HG03196 (cell line): ENCODE data around the gene LDHAL6B.

ENCODE experiments used
- ATAC-seq: cut with Tn5 transposase; IDR thresholded peaks from one replicate; pipeline ENCODE4 v1.9.1; 2021; ENCODE audit not compliant: unreplicated experiment

Gene LDHAL6B

DNA sequence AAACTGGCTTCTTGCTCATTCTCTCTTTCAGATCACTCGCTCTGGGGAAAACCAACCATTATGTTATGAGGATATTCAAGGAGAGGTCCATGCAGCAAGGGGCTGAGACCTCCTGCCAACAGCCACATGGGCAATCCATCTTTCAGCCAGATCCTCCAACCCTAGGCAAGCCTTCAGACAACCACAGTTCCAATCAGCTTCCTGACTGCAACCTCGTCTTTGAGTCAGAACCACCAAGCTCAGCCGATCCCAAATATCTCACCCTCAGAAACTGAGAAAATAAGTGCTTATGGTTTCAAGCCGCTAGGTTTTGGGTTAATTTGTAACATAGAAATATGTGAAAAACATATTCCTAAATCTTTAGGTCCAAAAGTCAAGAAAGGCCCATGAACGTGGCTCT is 10.3 kb downstream of the LDHAL6B start:
- no peak for ATAC-seq

DNA sequence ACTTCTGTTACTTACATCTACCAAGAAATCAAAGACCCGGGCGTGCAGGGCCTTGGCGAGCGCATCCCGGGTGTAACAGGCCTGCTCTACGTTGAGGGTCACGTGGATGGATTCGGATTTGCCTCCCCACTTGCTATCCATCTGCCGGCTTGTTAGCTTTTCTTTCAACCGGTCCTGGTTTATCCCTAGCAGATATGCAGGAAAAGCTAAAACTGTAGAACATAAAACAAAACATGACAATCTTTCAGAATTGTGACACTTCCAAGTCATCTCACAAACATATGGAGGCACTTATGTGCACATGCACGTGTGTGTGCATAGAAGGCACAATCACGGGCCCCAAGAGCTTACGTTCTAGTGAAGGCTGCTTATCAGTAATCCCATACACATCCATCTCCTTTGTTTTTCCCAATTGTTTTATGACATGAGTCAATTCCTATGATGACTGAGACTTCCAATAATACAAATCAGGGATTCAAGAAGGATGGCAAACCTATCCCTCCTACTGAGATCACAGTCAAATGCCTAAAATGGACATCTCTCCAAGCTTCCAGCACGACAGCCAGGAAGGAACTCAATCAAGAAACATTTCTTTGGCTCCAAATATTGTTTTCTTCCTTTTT is 11.3 kb downstream of the LDHAL6B start:
- ATAC-seq, result no peak

- no peak for ATAC-seq
These were observed 12.1 kb downstream of the LDHAL6B start for GRCh38 chr15:59218710-59219109.

- no peak for ATAC-seq
These were observed 15.2 kb downstream of the LDHAL6B start for GRCh38 chr15:59221511-59222505.

DNA sequence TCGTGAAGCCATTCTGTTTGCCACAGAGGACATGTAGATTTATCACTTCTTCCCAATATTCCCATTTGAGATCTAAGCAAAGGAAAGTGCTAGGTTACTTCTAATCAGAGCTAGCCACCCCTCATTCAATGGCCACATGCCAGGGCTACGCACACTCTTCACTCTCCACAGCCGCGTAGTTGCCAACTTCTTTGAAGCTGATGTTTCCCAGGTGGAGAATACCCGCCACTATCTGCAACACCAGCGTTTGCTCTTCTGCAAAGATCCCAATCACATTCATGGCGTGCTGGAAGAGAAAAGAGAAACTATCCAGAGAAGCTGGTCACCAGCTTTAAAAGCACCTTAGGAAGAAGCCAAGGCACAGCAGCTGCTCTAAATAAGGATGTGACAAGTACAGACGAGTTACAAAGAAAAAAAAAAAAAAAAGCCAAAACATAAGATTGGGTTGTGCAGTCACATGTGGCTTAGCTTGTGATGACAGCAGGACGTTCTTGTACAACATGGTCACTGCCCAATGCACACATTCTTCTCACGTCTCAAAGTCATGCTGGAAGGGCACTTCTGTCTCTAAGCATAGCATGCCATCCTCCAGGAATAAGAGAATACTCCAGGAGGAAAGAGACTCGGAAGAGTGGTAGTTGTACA is 16.4 kb downstream of the LDHAL6B start:
- no peak for ATAC-seq

- no peak for ATAC-seq
These were observed 17.1 kb downstream of the LDHAL6B start for GRCh38 chr15:59223736-59224135.

DNA sequence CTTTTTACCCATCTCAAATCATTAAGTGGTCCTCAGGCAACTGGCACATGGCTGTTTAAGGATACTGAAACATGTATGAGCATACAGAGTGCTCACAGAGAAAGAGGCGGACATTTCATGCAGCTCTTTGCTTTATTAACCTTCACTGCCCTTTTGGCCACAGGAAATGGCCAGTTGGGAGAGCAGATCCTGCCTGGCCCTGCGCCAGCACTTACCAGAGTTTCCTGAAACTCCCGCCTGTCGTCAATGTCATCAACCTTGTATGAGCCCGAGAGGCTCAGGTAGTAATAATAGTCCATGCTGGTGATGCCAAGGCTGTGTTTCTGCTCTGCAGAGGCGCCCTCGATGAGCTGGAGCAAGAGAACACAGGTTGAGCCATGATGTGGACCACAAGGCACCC is 17.8 kb downstream of the LDHAL6B start:
- no peak for ATAC-seq

- no peak for ATAC-seq
These were observed 20.4 kb downstream of the LDHAL6B start for GRCh38 chr15:59227021-59227420.

- ATAC-seq, result no peak
These were observed 22.4 kb downstream of the LDHAL6B start for GRCh38 chr15:59229015-59229414.

- ATAC-seq, result no peak
These were observed 22.8 kb downstream of the LDHAL6B start for GRCh38 chr15:59229453-59229852.

- no peak for ATAC-seq
These were observed 23.9 kb downstream of the LDHAL6B start for GRCh38 chr15:59230531-59231055.

- no peak for ATAC-seq
These were observed 25.8 kb downstream of the LDHAL6B start for GRCh38 chr15:59232476-59232875.

GRCh38 chr15:59236394-59236793 is 29.8 kb downstream of the LDHAL6B start:
- ATAC-seq, result no peak

DNA sequence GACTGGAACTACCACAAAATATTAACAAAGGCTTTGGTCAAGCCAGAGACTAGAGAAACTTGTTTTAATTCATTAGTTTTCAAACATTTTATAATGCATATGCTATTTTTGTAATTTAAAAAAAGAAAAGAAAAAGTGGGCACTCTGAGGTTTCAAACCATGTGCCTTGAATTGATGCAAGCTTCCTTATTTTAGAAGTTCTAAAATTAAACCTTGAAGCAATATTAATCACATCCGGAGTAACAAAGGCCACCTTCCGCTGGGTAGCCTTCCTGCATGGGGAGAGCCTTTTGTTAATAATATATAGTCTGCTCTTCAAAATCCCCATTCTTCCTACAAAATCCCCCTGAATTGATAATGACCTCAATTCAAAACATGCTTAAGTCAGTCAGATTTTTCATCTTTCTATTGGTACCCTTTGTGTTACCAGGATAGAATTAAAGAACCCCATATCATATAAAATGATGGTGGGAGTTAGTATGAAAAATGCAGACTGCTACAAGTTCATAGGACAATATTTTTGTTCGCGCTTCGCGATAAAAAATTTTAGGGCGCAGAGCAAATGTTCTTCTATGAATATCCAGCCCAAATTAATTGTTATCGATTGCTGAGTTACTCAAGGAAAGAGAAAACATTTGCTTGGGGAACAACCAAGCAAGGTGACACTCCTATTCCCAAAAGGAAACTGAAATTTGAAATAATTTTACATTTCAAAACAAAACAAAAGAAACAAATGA is 30.6 kb downstream of the LDHAL6B start:
- ATAC-seq, result peak; percentile 59

- peak; percentile 45 for ATAC-seq
These were observed 31.3 kb downstream of the LDHAL6B start for GRCh38 chr15:59237924-59238331.

DNA sequence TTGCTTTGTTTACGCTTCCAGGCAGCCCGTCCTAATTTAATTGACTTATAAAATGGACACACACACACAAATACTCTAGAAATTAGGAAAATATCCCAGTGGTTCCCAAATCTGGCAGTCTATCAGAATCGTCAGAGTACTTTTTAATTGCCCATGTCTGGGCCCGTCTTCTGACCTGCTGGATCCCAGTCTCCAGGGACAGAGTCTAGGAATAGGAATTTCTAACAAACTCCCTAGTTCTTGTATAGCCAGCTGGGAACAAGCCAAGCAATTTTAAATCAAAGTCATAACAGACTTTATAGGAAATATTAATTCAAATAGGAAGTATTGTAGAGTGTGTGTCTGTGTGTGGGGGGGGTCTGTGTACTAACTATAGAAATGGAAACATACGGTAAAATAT is 33.4 kb downstream of the LDHAL6B start:
- no peak for ATAC-seq

GRCh38 chr15:59242649-59243048 is 36.0 kb downstream of the LDHAL6B start:
- no peak for ATAC-seq

DNA sequence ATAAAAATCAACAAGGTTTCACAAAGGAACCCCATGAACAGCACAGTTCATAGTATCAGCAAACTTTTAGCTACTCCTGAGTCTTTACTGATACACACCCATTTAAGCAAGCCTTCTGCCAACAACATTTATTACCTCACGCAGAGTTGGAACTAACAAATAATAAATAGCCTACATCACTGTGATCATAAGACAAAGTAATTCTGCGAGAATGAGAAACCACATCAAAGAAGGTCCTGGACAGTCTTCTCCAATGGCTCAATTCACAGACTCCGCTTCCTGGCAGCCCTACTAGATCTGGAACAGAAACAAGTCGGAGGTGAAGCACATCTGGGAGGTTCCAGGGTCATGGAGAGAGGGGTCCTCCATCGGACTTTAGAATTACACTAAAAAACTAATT is 37.0 kb downstream of the LDHAL6B start:
- no peak for ATAC-seq

GRCh38 chr15:59244337-59244736 is 37.7 kb downstream of the LDHAL6B start:
- ATAC-seq, result peak; percentile 88

DNA sequence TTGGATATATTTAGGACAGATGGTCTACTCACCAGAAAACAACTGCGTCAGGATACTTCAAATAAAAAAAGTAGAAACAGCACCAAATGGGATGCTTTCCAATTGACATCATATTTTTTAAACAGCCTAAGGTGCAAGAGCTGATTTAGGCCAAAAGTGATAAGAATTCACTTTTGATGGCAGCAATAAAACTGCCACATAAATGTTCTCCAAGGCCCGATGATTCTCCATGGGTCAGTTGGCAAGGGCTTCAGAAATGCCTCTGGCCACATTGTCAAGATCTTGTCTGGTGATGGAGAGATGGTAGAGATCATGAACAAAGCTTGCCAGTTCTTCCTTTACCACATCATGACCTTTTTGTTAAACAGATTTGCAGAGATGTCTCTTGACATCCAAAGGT is 38.9 kb downstream of the LDHAL6B start:
- ATAC-seq, result no peak

GRCh38 chr15:59247364-59247763 is 40.7 kb downstream of the LDHAL6B start:
- no peak for ATAC-seq
